ENCODE measurements around the gene AHCYL2. TPM values are rescaled to one million over a fixed set of nuclear protein-coding genes. Genes with fewer than 3 reads are reported as not detected.

The AHCYL2 gene
- total RNA-seq (2021; fragmentation: NEBNext Ultra II Directional; extraction: Animal tissue kit (Norgen Biotek cat#: 25700)), result 25.4 and 30.5 TPM in 2 replicates
- 16.6 and 20.7 TPM in 2 replicates for polyA plus RNA-seq (2011; rRNA removed)
- polyA plus RNA-seq (2011; cell fraction: cytosol; rRNA removed), result 24.5 TPM
- 21.5 TPM for polyA plus RNA-seq (2011; cell fraction: nucleus; rRNA removed)
- 17.0 to 21.9 TPM (median 20.4 TPM) in 4 replicates for polyA plus RNA-seq (2012, experiment 1 of 2)
- polyA plus RNA-seq (2012, experiment 2 of 2), result 2.8 TPM
- polyA plus RNA-seq (2013, experiment 1 of 2), result 11.9 TPM
- 11.6 TPM for polyA plus RNA-seq (2013, experiment 2 of 2)
- 48.6 and 60.4 TPM in 2 replicates for polyA minus RNA-seq (2011; rRNA and poly(A)+ RNA removed)
- 19.4 TPM for polyA minus RNA-seq (2011; cell fraction: cytosol; rRNA and poly(A)+ RNA removed)
- polyA minus RNA-seq (2011; cell fraction: nucleus; rRNA and poly(A)+ RNA removed), result 20.4 TPM
- long read RNA-seq, experiment 1, full-length matches to known transcripts, result 4 of 15 reads
- long read RNA-seq, experiment 1, partial matches to known transcripts, result 2 of 15 reads
- long read RNA-seq, experiment 1, other reads (novel, unspliced or antisense), result 9 of 15 reads
- long read RNA-seq, experiment 2, partial matches to known transcripts, result 0 of 3 reads
- long read RNA-seq, experiment 2, other reads (novel, unspliced or antisense), result 3 of 3 reads

DNA sequence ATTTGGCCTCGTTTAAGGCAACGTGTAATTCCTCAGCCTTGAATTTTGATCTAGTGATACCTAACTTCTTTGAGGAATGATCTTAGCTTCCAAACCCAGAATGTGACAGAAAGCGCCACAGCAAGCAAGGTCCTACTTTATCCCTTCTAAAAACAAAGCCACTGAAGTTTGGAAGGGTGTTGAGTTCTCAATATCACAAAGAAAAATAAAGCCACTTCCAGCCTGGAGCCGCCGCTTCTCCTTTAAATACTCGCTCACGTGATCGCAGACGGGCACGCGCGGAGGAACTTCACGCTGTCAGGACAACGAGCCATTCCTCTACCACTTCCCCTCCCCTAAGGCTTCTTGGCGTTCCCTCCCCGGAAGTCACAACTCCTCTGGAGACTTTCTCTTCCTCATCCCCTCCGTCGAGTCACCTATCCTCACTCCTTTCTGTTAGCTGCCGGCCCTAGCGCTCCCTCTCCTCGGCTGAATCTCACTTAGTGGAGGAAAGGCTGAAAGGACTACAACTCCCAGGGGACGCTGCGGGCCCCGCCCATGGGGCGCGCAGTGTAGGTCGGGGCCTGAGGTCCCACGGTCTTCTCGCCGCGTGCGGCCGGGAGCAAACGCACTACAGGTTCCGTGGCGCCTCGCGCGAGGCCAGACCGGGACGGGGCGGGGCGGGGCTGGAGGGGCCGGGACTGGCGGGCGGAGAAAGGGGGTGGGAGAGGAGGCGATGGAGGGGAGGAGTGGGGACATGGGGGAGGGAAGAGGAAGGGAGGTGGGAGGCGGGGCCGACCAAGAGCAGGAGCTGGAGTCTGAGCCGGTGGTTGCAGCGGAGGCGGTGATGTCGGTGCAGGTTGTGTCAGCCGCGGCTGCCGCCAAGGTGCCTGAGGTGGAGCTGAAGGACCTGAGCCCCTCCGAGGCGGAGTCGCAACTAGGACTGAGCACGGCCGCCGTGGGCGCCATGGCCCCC, at the start of gene AHCYL2:
Gene AHCYL2 (plus strand): TSS at position 780 of the 955 bp plus-strand sequence.
- DNase-seq (ENCODE audit: low read depth in 1 of 2, low spot score in 2 of 2), result peak; percentile 88 to 94
- Histone ChIP-seq H2BK20ac (ENCODE audit: low read length) (no peak within 1 kb of the TSS), H3K18ac (ENCODE audit: extremely low read depth, low read length) (peak within 1 kb of the TSS; percentile 97), H2BK5ac (ENCODE audit: low read depth, low read length) (peak within 1 kb of the TSS; percentile 94), H2BK12ac (ENCODE audit: low read depth, low read length) (no peak within 1 kb of the TSS; the same call in 1 of the 2 replicates), H3K36me3 (ENCODE audit: control insufficient read depth in 2 of 4, insufficient read depth in 4 of 4, low read length in 3 of 4) (no peaks in the 10 kb centered on the region), H3K4me1 (replicated peaks in 1 of 4; ENCODE audit: control insufficient read depth in 3 of 4, insufficient read depth in 4 of 4, low read length in 3 of 4) (peaks cover 0 to 9% (median 4%) of the 10 kb centered on the region in 4 experiments; a peak in 3 of 7 replicates), H4K5ac (ENCODE audit: insufficient read length, low read depth, low read length) (peak within 1 kb of the TSS; percentile 96), H3K9ac (replicated peaks in 1 of 4; ENCODE audit: extremely low read depth in 1 of 4, low read depth in 3 of 4, low read length in 3 of 4) (peak within 1 kb of the TSS; percentile 59 to 77 (median 72)), H3K23me2 (ENCODE audit: low read depth, low read length) (peaks cover 5% of the 10 kb centered on the region), H2BK120ac (replicated peaks; ENCODE audit: low read depth, low read length) (peak within 1 kb of the TSS; percentile 50), H4K91ac (replicated peaks; ENCODE audit: insufficient read length, low read length) (peak within 1 kb of the TSS; percentile 10), H3K27me3 (replicated peaks in 1 of 4; ENCODE audit: control insufficient read depth in 3 of 4, extremely low read depth in 1 of 4, insufficient read depth in 3 of 4, low read length in 3 of 4) (no peaks in the 10 kb centered on the region), H2AFZ (ENCODE audit: low read length) (peak within 1 kb of the TSS; percentile 92), H3K23ac (ENCODE audit: insufficient read length) (no peak within 1 kb of the TSS), H4K20me1 (replicated peaks in 1 of 2; ENCODE audit: control insufficient read depth in 1 of 2, insufficient read depth in 2 of 2, low read length in 2 of 2) (peaks cover 0 to 2% of the 10 kb centered on the region in 2 experiments), H2AK5ac (ENCODE audit: low read depth, low read length) (no peak within 1 kb of the TSS), H3K56ac (replicated peaks; ENCODE audit: insufficient read length, low read depth, low read length) (peak within 1 kb of the TSS; percentile 0), H4K8ac (ENCODE audit: extremely low read depth, insufficient read depth, low read length) (no peak within 1 kb of the TSS; the same call in 1 of the 2 replicates), H3K14ac (ENCODE audit: insufficient read length) (no peak within 1 kb of the TSS), H3K4me2 (ENCODE audit: insufficient read depth in 1 of 2, low read depth in 2 of 2, low read length in 2 of 2) (peak within 1 kb of the TSS; percentile 90 to 93), H3K4me3 (ENCODE audit: extremely low read depth in 1 of 4, insufficient read depth in 2 of 4, low read depth in 3 of 4, low read length in 4 of 4) (peak within 1 kb of the TSS; percentile 79 to 95 (median 88)), H3K27ac (ENCODE audit: low read depth, low read length) (peak within 1 kb of the TSS; percentile 50), H3K79me2 (ENCODE audit: control insufficient read depth in 1 of 2, insufficient read depth in 2 of 2, low read length in 2 of 2) (peaks cover 0 to 39% of the 10 kb centered on the region in 2 experiments; a peak in 3 of 4 replicates), H2BK15ac (ENCODE audit: low read length) (peak within 1 kb of the TSS; percentile 89), H3K4ac (replicated peaks; ENCODE audit: insufficient read length, low read depth, low read length) (no peak within 1 kb of the TSS), H3K9me3 (ENCODE audit: insufficient read depth in 2 of 2, low read depth in 1 of 2, low read length in 1 of 2) (no peaks in the 10 kb centered on the region), H3K79me1 (ENCODE audit: low read depth, low read length) (peaks cover 3% of the 10 kb centered on the region; the same call in 1 of the 2 replicates)
- 2% methylated on average over 24 of the region's 63 CpGs; no CpG with 5 or more reads in 1 of the 2 experiments for WGBS, 2 experiments (ENCODE audit: extremely low coverage in 1 of 2, insufficient coverage in 1 of 2, insufficient read length in 1 of 2, insufficient replicate concordance in 2 of 2, low coverage in 1 of 2, low lambda C conversion rate in 2 of 2, missing lambda C conversion rate in 1 of 2)
- no peak for FAIRE-seq
- ChIA-PET CTCF (ENCODE audit: partially characterized antibody) (interaction anchor here (0.9 to 9.1 kb wide), 5 partner anchors 11 to 145 kb away, joined by 3 to 142 read pairs (median 3); no protein-coding TSS in a partner anchor), POLR2A (ENCODE audit: partially characterized antibody) (interaction anchor here (0.7 to 2.8 kb wide), 10 partner anchors 9 to 210 kb away, joined by 3 to 9 read pairs (median 4); partner anchors contain the start of gene SMO)
- TF ChIP-seq MAFK (IDR thresholded peaks at IDR 0.05; ENCODE audit: low read depth, low read length), result no peak
- TF ChIP-seq NRF1 (IDR thresholded peaks at IDR 0.05; ENCODE audit: low read depth, low read length), result no peak
- peak; percentile 78; the same call in 1 of the 2 replicates for TF ChIP-seq SP1 (IDR thresholded peaks at IDR 0.05; ENCODE audit: low read depth, low read length)
- TF ChIP-seq EZH2 (IDR thresholded peaks at IDR 0.05; ENCODE audit: low read depth, low read length, severe bottlenecking), result no peak
- no peak for TF ChIP-seq GTF2F1 (IDR thresholded peaks at IDR 0.05; ENCODE audit: borderline replicate concordance, low read depth, low read length)
- TF ChIP-seq, protein P1, sequence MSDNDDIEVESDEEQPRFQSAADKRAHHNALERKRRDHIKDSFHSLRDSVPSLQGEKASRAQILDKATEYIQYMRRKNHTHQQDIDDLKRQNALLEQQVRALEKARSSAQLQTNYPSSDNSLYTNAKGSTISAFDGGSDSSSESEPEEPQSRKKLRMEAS (IDR thresholded peaks at IDR 0.05), result peak; percentile 79
- TF ChIP-seq BCL11A (IDR thresholded peaks at IDR 0.05; ENCODE audit: low read depth in 2 of 2, low read length in 2 of 2), result no peak
- no peak for TF ChIP-seq CHD1 (IDR thresholded peaks at IDR 0.05; ENCODE audit: low read depth, low read length)
